ENCODE data around the gene RARA.
A peak's percentile ranks its signal among the peaks of the same experiment; 100 is the strongest.

The RARA gene

GRCh38 chr17:40309031-40309948 is at the start of gene RARA:
TSS of gene RARA (plus strand) at chr17:40309180. CDS start at chr17:40331219, 22,039 bp downstream.
- DNase-seq, result no peak

- DNase-seq, result no peak
Measured at GRCh38 chr17:40259505-40259904, 49.5 kb upstream of the RARA start.

- no peak for DNase-seq
Measured at GRCh38 chr17:40260528-40260927, 48.5 kb upstream of the RARA start.

- DNase-seq, result no peak
Measured at GRCh38 chr17:40264458-40265185, 44.4 kb upstream of the RARA start.

GRCh38 chr17:40265337-40265736 is 43.6 kb upstream of the RARA start:
- DNase-seq, result no peak

GRCh38 chr17:40266882-40267281 is 42.1 kb upstream of the RARA start:
- DNase-seq, result no peak

- DNase-seq, result no peak
Measured at GRCh38 chr17:40268141-40268712, 40.8 kb upstream of the RARA start.

- no peak for DNase-seq
Measured at GRCh38 chr17:40278414-40278813, 30.6 kb upstream of the RARA start.

- no peak for DNase-seq
Measured at GRCh38 chr17:40279402-40279801, 29.6 kb upstream of the RARA start.

- DNase-seq, result no peak
Measured at GRCh38 chr17:40281663-40282062, 27.3 kb upstream of the RARA start.

- no peak for DNase-seq
Measured at GRCh38 chr17:40283662-40284061, 25.3 kb upstream of the RARA start.

GRCh38 chr17:40284085-40284713 is 24.8 kb upstream of the RARA start:
- DNase-seq, result no peak

GRCh38 chr17:40286473-40286872 is 22.5 kb upstream of the RARA start:
- DNase-seq, result no peak

GRCh38 chr17:40287159-40287493 is 21.9 kb upstream of the RARA start:
- DNase-seq, result no peak

GRCh38 chr17:40287494-40288369 is 21.2 kb upstream of the RARA start, which contains the start of gene CDC6:
TSS of gene CDC6 (plus strand) at chr17:40287879. CDS start at chr17:40289421, 1,542 bp downstream.
- peak; percentile 99 for DNase-seq

- DNase-seq, result peak; percentile 51
Measured at GRCh38 chr17:40290629-40291280, 18.2 kb upstream of the RARA start.

GRCh38 chr17:40291281-40291664 is 17.7 kb upstream of the RARA start:
- DNase-seq, result no peak

GRCh38 chr17:40293363-40293762 is 15.6 kb upstream of the RARA start:
- no peak for DNase-seq

GRCh38 chr17:40295488-40296436 is 13.2 kb upstream of the RARA start:
- DNase-seq, result no peak

- DNase-seq, result no peak
Measured at GRCh38 chr17:40297511-40297910, 11.5 kb upstream of the RARA start.

Data from activated CD4-positive, alpha-beta T cell treated with anti-CD3 and anti-CD28 coated beads for 48 hours (primary cell).